HG03103 (cell line): ENCODE measurements around the gene TKFC.

Source experiments
- ATAC-seq: cut with Tn5 transposase; IDR thresholded peaks from one replicate; pipeline ENCODE4 v1.9.1; 2021; ENCODE audit warnings: low read depth; ENCODE audit not compliant: unreplicated experiment

The TKFC gene

GRCh38 chr11:61343792-61344745 lies 11.0 kb downstream of the TKFC start:
- no peak for ATAC-seq

- ATAC-seq: no peak
Observed at GRCh38 chr11:61345170-61345610, 12.2 kb downstream of the TKFC start.

- ATAC-seq: no peak
Observed at GRCh38 chr11:61345954-61346843, 13.2 kb downstream of the TKFC start.

GRCh38 chr11:61347916-61348461 lies 15.0 kb downstream of the TKFC start:
- ATAC-seq: no peak

- ATAC-seq: no peak
Observed at GRCh38 chr11:61349189-61349751, 16.2 kb downstream of the TKFC start.

GRCh38 chr11:61349916-61350315 lies 16.9 kb downstream of the TKFC start:
- no peak for ATAC-seq

GRCh38 chr11:61350336-61350735 lies 17.3 kb downstream of the TKFC start:
- no peak for ATAC-seq

GRCh38 chr11:61350803-61351202 lies 17.8 kb downstream of the TKFC start:
- no peak for ATAC-seq

GRCh38 chr11:61352038-61352437 lies 19.0 kb downstream of the TKFC start:
- no peak for ATAC-seq

GRCh38 chr11:61353131-61354067 lies 20.4 kb downstream of the TKFC start:
- no peak for ATAC-seq

GRCh38 chr11:61354208-61354607 lies 21.2 kb downstream of the TKFC start:
- ATAC-seq: no peak

GRCh38 chr11:61356706-61357105 lies 23.7 kb downstream of the TKFC start:
- no peak for ATAC-seq

GRCh38 chr11:61357233-61357893 lies 24.3 kb downstream of the TKFC start:
- ATAC-seq: peak; percentile 45

- ATAC-seq: no peak
Observed at GRCh38 chr11:61357894-61358239, 24.8 kb downstream of the TKFC start.

- no peak for ATAC-seq
Observed at GRCh38 chr11:61358566-61358965, 25.5 kb downstream of the TKFC start.

- no peak for ATAC-seq
Observed at GRCh38 chr11:61359516-61359915, 26.5 kb downstream of the TKFC start.

- ATAC-seq: no peak
Observed at GRCh38 chr11:61361237-61361740, 28.3 kb downstream of the TKFC start.

- ATAC-seq: peak; percentile 75
Observed at GRCh38 chr11:61361741-61362541, 28.9 kb downstream of the TKFC start, which contains the start of the genes CYB561A3 and TMEM138. CYB561A3 (minus strand) TSS chr11:61361882; CDS start chr11:61356713, 5,169 bp downstream. TMEM138 (plus strand) TSS chr11:61362374; CDS start chr11:61364391, 2,017 bp downstream.
